Stomach (tissue), 9 donors: ENCODE measurements around the gene METRNL. TPM values are rescaled to one million over a fixed set of nuclear protein-coding genes. Genes with fewer than 3 reads are reported as not detected.

Experiments
- DNase-seq, 2 donors: peaks; one replicate each; pipeline versions ENCODE4 v3.0.0 to v3.0.0-alpha.2; 2013 to 2019
- H3K27ac ChIP-seq, 5 donors: fragments of 200-600 bp in 4 of 5; sonication (generic) in 4 of 5; one replicate each; pipeline ENCODE4 v1.5.1; 2013 to 2019; ENCODE audit warnings: mild to moderate bottlenecking in 1 of 5, moderate library complexity in 1 of 5
- H3K27me3 ChIP-seq, 3 donors: fragments of 200-600 bp; sonication (generic); one replicate each; pipeline ENCODE4 v1.5.1; 2017 to 2019; ENCODE audit warnings: mixed run types in 1 of 3
- H3K36me3 ChIP-seq, 4 donors: fragments of 200-600 bp; sonication (generic); 1 replicate in 3 of 4; 2 replicates in 1 of 4; pipeline ENCODE4 v1.5.1; 2016 to 2019
- H3K4me1 ChIP-seq, 4 donors: fragments of 200-600 bp; sonication (generic); one replicate each; pipeline ENCODE4 v1.5.1; 2016 to 2019
- H3K4me3 ChIP-seq, 4 donors: fragments of 200-600 bp; sonication (generic) in 3 of 4; one replicate each; pipeline ENCODE4 v1.5.1; 2016 to 2019; ENCODE audit warnings: mild to moderate bottlenecking in 1 of 4
- H3K9me3 ChIP-seq, 4 donors: fragments of 200-600 bp; sonication (generic); one replicate each; pipeline ENCODE4 v1.5.1; 2016 to 2019
- CTCF ChIP-seq, 7 experiments: fragments of 450-650 bp in 4 of 7; fragments of 200-600 bp in 3 of 7; sonication (generic) in 3 of 7; IDR thresholded peaks; one replicate each; pipeline ENCODE4 v1.5.1; 2016 to 2019; ENCODE audit warnings: antibody characterized with exemption in 7 of 7, control low read depth in 2 of 7, mild to moderate bottlenecking in 1 of 7
- EP300 ChIP-seq: sonication (generic); formaldehyde crosslinking; IDR thresholded peaks from one replicate; pipeline ENCODE4 v1.6.1; 2017; ENCODE audit warnings: antibody characterized with exemption
- POLR2A ChIP-seq, 4 donors: fragments of 450-650 bp; IDR thresholded peaks; one replicate each; pipeline ENCODE4 v1.6.1; 2016; ENCODE audit warnings: antibody characterized with exemption in 4 of 4, control low read depth in 2 of 4, mild to moderate bottlenecking in 1 of 4, moderate library complexity in 1 of 4
- POLR2AphosphoS5 ChIP-seq, 3 donors: sonication (generic); formaldehyde crosslinking; IDR thresholded peaks; one replicate each; pipeline ENCODE4 v1.6.1; 2016; ENCODE audit warnings: antibody characterized with exemption in 3 of 3
- WGBS, 5 donors: extraction: QIAGEN DNeasy Blood & Tissue Kit in 3 of 5; methylation state at CpG; one replicate each; pipeline versions ENCODE4 v1.1.5 to v1.1.7; 2013 to 2018; 5-methylcytosine and 5-hydroxymethylcytosine counted together
- intact Hi-C: fragments of 100-400 bp; cut with DNase I; formaldehyde crosslinking; loops from one replicate; pipeline ENCODE4 v1.15.1; 2023; ENCODE audit warnings: low total_unique reads
- polyA plus RNA-seq, 3 donors: library from polyadenylated mRNA; stranded (reverse); fragments of 200-250 nt; gene quantifications; one replicate each; pipeline ENCODE4 v1.2.3, GENCODE V29; 2013
- total RNA-seq, 5 donors: library from RNA; depleted of rRNA; stranded (reverse); fragments of >200 nt; gene quantifications; one replicate each; pipeline versions ENCODE4 v1.1.0 to v1.2.3, GENCODE V29; 2014 to 2016
- donor health status: healthy with polysubstance abuse.
- donor health status: Bipolar disorder and iron deficiency.
- donor health status: healthy.

The METRNL gene
- total and polyA plus RNA-seq, 8 donors = 25.7 to 452 (median 42.5) TPM

- no peak for DNase-seq
- Histone ChIP-seq H3K27ac (no peak overlapping the region), H3K9me3 (no peaks in the 10 kb centered on the region), H3K27me3 (no peaks in the 10 kb centered on the region), H3K36me3 (no peaks in the 10 kb centered on the region), H3K4me1 (peaks cover 8 to 22% (median 9%) of the 10 kb centered on the region in 4 donors), H3K4me3 (no peak overlapping the region)
- intact Hi-C loops = no loop called here
- WGBS, 5 donors = 85 to 91% (median 90%) methylated on average over 11 to 12 of the region's 12 CpGs
- TF ChIP-seq EP300 (no peak), POLR2A (IDR thresholded peaks at IDR 0.05) (no peak)
These were observed 8.0 kb upstream of the METRNL start for GRCh38 chr17:83071365-83071764.

- H3K27ac ChIP-seq = no peak overlapping the region
- WGBS, 5 donors = 70 to 83% (median 73%) methylated on average over 7 to 10 of the region's 10 CpGs
- no peak for DNase-seq
- H3K4me1 ChIP-seq = peaks cover 8 to 25% (median 11%) of the 10 kb centered on the region in 4 donors
- TF ChIP-seq EP300 (no peak), CTCF (IDR thresholded peaks at IDR 0.05) (no peak), POLR2A (IDR thresholded peaks at IDR 0.05) (no peak), POLR2AphosphoS5 (IDR thresholded peaks at IDR 0.05) (no peak)
- no peaks in the 10 kb centered on the region for H3K9me3 ChIP-seq
- no peaks in the 10 kb centered on the region for H3K27me3 ChIP-seq
- intact Hi-C loops = no loop called here
- H3K36me3 ChIP-seq = no peaks in the 10 kb centered on the region
- no peak overlapping the region for H3K4me3 ChIP-seq
These were observed 7.3 kb upstream of the METRNL start for GRCh38 chr17:83071966-83072562.

- Histone ChIP-seq H3K36me3 (no peaks in the 10 kb centered on the region), H3K9me3 (no peaks in the 10 kb centered on the region), H3K4me3 (no peak overlapping the region), H3K27me3 (peaks cover 0 to 7% (median 0%) of the 10 kb centered on the region in 3 donors), H3K27ac (peak overlapping the region in 4 of 5 donors; percentile 17 to 56 (median 55)), H3K4me1 (peaks cover 8 to 32% (median 16%) of the 10 kb centered on the region in 4 donors)
- TF ChIP-seq POLR2AphosphoS5 (IDR thresholded peaks at IDR 0.05) = no peak
- no peak for TF ChIP-seq EP300
- TF ChIP-seq POLR2A (IDR thresholded peaks at IDR 0.05) = no peak
- no peak for TF ChIP-seq CTCF (IDR thresholded peaks at IDR 0.05)
- intact Hi-C loops = no loop called here
- no peak for DNase-seq
- 62 to 77% (median 73%) methylated on average over 12 to 28 of the region's 28 CpGs for WGBS, 5 donors
These were observed 6.6 kb upstream of the METRNL start for GRCh38 chr17:83072600-83073358.

GRCh38 chr17:83073389-83074063 is 5.9 kb upstream of the METRNL start:
- TF ChIP-seq POLR2AphosphoS5 (IDR thresholded peaks at IDR 0.05) = peak in 2 of 3 donors; percentile 27 to 66
- TF ChIP-seq POLR2A (IDR thresholded peaks at IDR 0.05) = no peak
- TF ChIP-seq EP300 = no peak
- TF ChIP-seq CTCF (IDR thresholded peaks at IDR 0.05) = no peak
- Histone ChIP-seq H3K9me3 (no peaks in the 10 kb centered on the region), H3K27ac (peak overlapping the region in 4 of 5 donors; percentile 22 to 56 (median 55)), H3K4me3 (no peak overlapping the region), H3K27me3 (peaks cover 0 to 14% (median 0%) of the 10 kb centered on the region in 3 donors), H3K36me3 (no peaks in the 10 kb centered on the region), H3K4me1 (peaks cover 12 to 39% (median 23%) of the 10 kb centered on the region in 4 donors)
- 27 to 50% (median 42%) methylated on average over 19 to 32 of the region's 32 CpGs for WGBS, 5 donors
- peak; percentile 77 to 88 for DNase-seq
- intact Hi-C loops = no loop called here
